WTC11 (cell line): ENCODE data around the gene GSK3B.

ENCODE experiments used
- ATF1 ChIP-seq: sonication (generic); formaldehyde crosslinking; IDR thresholded peaks from 2 replicates; pipeline ENCODE4 v1.8.1; 2023; ENCODE audit warnings: mild to moderate bottlenecking, moderate library complexity, missing genetic modification reagents
- CREB1 ChIP-seq: sonication (generic); formaldehyde crosslinking; IDR thresholded peaks from 2 replicates; pipeline ENCODE4 v1.8.0; 2023; ENCODE audit warnings: mild to moderate bottlenecking, missing genetic modification reagents
- CREM ChIP-seq: sonication (generic); formaldehyde crosslinking; IDR thresholded peaks from 2 replicates; pipeline ENCODE4 v1.8.1; 2022; ENCODE audit warnings: mild to moderate bottlenecking, missing genetic modification reagents, moderate library complexity
- ELF4 ChIP-seq: sonication (generic); formaldehyde crosslinking; IDR thresholded peaks from 2 replicates; pipeline ENCODE4 v1.8.1; 2022; ENCODE audit warnings: low read depth, mild to moderate bottlenecking, moderate library complexity, missing genetic modification reagents
- ESRRA ChIP-seq: sonication (generic); formaldehyde crosslinking; IDR thresholded peaks from 2 replicates; pipeline ENCODE4 v1.8.1; 2022; ENCODE audit warnings: mild to moderate bottlenecking, missing genetic modification reagents, borderline replicate concordance
- MYBL2 ChIP-seq: sonication (generic); formaldehyde crosslinking; IDR thresholded peaks from 2 replicates; pipeline ENCODE4 v1.8.1; 2023; ENCODE audit warnings: mild to moderate bottlenecking, moderate library complexity, missing genetic modification reagents
- TF ChIP-seq, protein P1 (sequence below): fragments of 200-600 bp; IDR thresholded peaks from 2 replicates; pipeline ENCODE4 v1.8.0; 2022; ENCODE audit warnings: antibody characterized with exemption
- TF ChIP-seq, protein P2 (sequence below): sonication (generic); formaldehyde crosslinking; IDR thresholded peaks from 2 replicates; pipeline ENCODE4 v1.8.1; 2023; ENCODE audit warnings: mild to moderate bottlenecking, missing genetic modification reagents, moderate library complexity
- TF ChIP-seq, protein P3 (sequence below): sonication (generic); formaldehyde crosslinking; IDR thresholded peaks from 2 replicates; pipeline ENCODE4 v1.8.1; 2023; ENCODE audit warnings: mild to moderate bottlenecking, moderate library complexity, missing genetic modification reagents
- TF ChIP-seq, protein P4 (sequence below): sonication (generic); formaldehyde crosslinking; IDR thresholded peaks from 2 replicates; pipeline ENCODE4 v1.8.1; 2023; ENCODE audit warnings: mild to moderate bottlenecking, missing genetic modification reagents, moderate library complexity

DNA sequence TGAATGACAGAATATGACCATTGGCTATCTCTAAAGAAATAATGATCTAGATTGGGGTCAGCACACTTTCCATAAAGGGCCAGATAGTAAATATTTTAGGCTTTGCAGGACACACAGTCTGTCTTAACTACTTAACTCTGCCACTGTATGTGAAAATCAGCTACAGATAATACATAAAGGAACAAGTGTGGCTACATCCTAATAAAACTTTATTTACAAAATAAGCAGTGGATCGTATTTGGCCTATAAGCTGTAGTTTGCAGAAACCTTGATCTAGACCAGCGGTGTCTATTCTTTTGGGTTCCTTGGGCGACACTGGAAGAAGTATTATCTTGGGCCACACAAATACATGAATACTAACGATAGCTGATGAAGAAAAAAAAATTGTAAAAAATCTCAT is 27.6 kb downstream of the GSK3B start:
- TF ChIP-seq, protein P1, sequence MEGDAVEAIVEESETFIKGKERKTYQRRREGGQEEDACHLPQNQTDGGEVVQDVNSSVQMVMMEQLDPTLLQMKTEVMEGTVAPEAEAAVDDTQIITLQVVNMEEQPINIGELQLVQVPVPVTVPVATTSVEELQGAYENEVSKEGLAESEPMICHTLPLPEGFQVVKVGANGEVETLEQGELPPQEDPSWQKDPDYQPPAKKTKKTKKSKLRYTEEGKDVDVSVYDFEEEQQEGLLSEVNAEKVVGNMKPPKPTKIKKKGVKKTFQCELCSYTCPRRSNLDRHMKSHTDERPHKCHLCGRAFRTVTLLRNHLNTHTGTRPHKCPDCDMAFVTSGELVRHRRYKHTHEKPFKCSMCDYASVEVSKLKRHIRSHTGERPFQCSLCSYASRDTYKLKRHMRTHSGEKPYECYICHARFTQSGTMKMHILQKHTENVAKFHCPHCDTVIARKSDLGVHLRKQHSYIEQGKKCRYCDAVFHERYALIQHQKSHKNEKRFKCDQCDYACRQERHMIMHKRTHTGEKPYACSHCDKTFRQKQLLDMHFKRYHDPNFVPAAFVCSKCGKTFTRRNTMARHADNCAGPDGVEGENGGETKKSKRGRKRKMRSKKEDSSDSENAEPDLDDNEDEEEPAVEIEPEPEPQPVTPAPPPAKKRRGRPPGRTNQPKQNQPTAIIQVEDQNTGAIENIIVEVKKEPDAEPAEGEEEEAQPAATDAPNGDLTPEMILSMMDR, result no peak
- no peak for TF ChIP-seq MYBL2 (CRISPR knock-in tag)
- TF ChIP-seq CREM (CRISPR knock-in tag), result no peak
- no peak for TF ChIP-seq CREB1 (CRISPR knock-in tag)
- TF ChIP-seq, protein P2, sequence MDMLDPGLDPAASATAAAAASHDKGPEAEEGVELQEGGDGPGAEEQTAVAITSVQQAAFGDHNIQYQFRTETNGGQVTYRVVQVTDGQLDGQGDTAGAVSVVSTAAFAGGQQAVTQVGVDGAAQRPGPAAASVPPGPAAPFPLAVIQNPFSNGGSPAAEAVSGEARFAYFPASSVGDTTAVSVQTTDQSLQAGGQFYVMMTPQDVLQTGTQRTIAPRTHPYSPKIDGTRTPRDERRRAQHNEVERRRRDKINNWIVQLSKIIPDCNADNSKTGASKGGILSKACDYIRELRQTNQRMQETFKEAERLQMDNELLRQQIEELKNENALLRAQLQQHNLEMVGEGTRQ (CRISPR knock-in tag), result no peak
- TF ChIP-seq, protein P3, sequence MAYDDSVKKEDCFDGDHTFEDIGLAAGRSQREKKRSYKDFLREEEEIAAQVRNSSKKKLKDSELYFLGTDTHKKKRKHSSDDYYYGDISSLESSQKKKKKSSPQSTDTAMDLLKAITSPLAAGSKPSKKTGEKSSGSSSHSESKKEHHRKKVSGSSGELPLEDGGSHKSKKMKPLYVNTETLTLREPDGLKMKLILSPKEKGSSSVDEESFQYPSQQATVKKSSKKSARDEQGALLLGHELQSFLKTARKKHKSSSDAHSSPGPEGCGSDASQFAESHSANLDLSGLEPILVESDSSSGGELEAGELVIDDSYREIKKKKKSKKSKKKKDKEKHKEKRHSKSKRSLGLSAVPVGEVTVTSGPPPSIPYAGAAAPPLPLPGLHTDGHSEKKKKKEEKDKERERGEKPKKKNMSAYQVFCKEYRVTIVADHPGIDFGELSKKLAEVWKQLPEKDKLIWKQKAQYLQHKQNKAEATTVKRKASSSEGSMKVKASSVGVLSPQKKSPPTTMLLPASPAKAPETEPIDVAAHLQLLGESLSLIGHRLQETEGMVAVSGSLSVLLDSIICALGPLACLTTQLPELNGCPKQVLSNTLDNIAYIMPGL (CRISPR knock-in tag), result no peak
- TF ChIP-seq ATF1 (CRISPR knock-in tag), result no peak
- TF ChIP-seq ESRRA (CRISPR knock-in tag), result no peak
- TF ChIP-seq ELF4 (CRISPR knock-in tag), result no peak
- TF ChIP-seq, protein P4, sequence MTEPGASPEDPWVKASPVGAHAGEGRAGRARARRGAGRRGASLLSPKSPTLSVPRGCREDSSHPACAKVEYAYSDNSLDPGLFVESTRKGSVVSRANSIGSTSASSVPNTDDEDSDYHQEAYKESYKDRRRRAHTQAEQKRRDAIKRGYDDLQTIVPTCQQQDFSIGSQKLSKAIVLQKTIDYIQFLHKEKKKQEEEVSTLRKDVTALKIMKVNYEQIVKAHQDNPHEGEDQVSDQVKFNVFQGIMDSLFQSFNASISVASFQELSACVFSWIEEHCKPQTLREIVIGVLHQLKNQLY (CRISPR knock-in tag), result no peak
